Subcutaneous preadipocyte (primary cell): Measurements from ENCODE around the gene CNTFR. TPM values are rescaled to one million over a fixed set of nuclear protein-coding genes. Genes with fewer than 3 reads are reported as not detected.

Source experiments
- total RNA-seq: library from RNA; depleted of rRNA; stranded (reverse); fragments of >200 nt; gene quantifications from 2 replicates; pipeline ENCODE4 v1.2.3, GENCODE V29; 2012

The CNTFR gene, protein sequence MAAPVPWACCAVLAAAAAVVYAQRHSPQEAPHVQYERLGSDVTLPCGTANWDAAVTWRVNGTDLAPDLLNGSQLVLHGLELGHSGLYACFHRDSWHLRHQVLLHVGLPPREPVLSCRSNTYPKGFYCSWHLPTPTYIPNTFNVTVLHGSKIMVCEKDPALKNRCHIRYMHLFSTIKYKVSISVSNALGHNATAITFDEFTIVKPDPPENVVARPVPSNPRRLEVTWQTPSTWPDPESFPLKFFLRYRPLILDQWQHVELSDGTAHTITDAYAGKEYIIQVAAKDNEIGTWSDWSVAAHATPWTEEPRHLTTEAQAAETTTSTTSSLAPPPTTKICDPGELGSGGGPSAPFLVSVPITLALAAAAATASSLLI
- 0.20 and 0.37 TPM in 2 replicates for total RNA-seq

GRCh38 chr9:34589636-34590380 lies at the start of gene CNTFR:
Gene CNTFR, minus strand, starts transcription at chr9:34589724. Its CDS starts 20,743 bp downstream, at chr9:34568981.

DNA sequence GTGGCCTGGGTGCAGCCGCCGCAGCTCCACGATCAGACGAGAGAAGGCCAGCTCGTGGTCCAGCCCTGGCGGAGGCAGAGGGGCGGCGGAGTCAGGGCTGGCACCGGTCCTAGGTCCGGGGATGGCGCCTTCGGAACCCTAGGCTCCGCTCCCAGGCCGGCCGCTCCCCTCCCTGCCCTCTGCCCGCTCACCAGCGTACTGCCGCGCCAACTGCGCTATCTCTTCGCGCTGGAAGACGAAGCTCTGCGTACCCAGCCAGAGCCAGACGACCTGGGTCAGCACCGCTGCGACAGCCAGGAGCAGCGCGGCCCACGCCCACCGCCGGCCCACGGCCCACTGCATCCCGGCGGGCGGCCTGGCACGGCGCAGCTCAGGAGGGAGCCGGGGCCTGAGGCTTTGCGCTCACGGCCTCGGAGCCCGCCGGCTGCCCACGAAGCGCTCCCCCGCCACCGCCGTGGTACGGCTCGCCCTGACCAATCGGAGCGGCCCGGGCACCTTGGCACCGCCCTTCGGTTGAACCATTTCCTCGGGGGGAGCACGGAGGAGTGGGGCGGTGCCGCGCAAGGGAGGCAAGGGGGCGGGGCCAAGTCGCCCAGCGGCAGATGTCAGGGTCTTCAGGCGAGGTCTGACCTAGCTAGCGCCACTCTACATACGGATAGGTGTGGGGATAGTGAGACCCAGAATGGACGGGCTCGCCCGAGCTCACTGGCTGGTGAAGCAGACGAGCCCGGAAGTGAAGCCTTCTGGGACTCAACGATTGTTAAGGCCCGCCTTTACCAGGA lies 48.0 kb upstream of the CNTFR start, which contains the start of gene SIGMAR1:
Gene SIGMAR1, minus strand, starts transcription at position 432 of the 782 bp plus-strand sequence. Its CDS starts 90 bp downstream, at position 342.

DNA sequence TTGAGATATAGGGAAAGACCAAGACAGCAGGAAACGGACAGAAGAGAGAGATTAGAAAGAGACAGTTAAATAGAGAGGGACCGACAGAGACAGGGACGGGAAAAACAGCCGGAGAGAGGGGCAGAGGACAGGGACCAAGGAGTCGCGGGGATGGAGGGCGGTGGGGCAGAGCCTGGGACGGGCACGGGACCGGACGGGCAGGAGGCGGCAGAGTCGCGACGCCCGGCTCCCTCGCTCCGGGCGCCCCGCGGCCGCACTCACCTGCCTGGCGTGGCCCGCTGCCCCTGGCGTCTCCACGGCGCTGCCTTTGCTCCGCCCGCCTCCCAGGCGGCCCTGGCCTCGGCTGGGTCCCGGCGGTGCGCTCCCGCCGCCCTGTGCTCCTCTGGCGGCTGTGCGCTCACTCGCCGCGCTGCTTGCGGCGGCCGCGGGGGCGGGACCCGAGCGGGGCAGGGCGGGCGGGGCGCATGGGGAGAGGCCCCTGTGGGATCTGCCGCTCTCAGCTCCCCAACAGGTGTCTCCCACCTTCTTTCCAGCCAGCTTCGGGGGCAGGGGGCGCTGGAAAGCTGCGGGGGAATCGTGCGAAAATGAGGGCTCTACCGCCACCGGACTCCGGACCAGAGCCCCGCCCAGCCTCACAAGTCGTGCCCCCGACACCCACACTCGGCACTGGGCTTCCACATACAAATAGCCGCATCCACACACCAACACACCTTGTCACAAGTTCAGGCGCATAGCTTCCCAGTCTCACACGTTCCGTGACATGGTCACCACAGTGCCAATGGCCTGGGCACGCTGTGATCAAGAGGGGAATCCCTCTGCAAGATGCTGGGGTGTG lies 39.3 kb upstream of the CNTFR start, which contains the start of gene ARID3C:
Gene ARID3C, minus strand, starts transcription at position 411 of the 835 bp plus-strand sequence. CDS start 1,052 bp downstream, outside the sequence.

DNA sequence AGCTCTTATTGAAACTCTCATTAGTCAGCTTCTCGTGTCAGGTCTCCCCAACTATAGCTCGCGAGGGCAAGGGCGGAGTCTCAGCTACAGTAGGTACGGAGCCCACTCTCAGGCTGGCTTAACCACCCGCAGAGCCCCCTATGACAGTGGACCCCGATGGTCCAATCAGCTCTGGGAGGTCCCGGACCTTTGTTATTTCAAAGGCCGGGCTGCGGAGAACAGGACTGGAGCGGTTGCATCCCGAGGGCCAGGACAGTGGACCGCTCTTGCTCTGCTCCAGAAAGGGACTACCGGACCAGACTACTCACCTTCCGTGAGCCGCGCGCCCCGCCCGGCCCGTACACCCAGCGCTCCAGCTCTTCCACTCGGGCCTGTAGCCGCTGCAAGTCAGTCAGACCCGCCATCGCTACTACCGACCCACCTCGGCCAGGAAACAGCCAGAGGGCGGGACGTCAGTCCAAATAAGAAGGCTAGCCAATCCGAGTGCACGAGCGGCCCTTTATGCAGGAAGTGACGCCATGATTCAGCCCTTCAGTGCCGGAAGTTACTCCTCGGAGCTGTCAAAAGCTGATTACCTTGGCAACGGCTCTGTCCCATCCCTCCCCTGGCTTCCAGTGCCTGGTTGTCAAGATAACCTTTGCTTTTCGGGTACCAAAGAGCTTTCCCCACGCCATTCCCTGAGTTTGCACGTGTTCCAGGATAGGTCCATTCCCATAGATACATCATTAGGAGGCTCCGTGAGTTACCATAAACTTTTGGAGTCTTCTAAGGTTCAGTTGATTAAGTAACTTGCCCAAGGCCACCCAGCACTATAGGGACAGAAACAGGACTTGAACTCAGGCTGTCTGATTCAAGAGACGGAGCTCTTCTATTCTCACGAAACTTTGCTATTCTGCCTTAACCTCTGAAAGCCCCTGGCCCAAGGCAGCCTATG lies 30.8 kb upstream of the CNTFR start, which contains the start of gene DCTN3:
Gene DCTN3, minus strand, starts transcription at position 435 of the 934 bp plus-strand sequence. Its CDS starts 31 bp downstream, at position 404.

GRCh38 chr9:34611811-34612787 lies 22.6 kb upstream of the CNTFR start, which contains the start of gene RPP25L:
Gene RPP25L, minus strand, starts transcription at chr9:34612097. Its CDS starts 801 bp downstream, at chr9:34611296.

DNA sequence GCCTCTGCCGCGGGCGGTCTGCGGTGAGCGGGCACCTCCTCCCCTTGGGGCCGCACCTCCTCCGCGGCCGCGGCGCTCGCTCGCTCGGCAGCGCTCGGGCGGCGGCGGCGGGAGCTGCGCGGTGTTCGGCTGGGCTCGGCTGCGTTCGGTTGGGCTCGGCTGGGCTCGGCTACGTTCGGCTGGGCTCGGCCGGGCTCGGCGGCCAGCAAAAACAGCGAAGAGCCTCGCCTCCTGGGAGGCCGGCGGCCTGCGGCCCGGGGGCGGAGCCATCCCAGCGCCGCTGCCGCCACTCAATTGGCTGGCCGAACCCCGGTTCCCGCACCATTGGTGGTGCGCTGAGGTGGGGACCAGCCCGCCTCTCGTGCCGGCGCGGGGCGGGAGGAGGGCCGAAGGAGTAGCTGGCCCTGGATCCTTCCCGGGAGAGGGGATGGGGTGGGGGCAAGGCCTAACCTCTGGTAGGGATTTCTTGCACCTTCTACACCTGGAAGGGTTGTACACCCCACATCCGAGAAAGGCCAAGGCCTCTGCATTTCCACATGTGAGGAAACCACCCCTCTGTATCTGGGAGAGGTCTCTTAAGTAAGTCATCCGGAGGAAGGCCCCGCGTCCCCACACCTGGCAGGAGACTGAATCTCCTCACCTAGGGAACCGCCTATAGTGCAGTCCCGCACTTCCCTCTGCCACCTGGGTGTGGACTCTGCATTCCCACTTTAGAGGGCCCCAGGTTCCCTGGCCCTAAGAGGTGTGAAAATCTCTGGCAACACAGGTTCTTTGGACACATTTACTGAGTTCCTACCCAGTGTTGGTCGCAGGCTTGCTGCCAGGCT lies 66.3 kb downstream of the CNTFR start, which contains the start of gene ENHO:
Gene ENHO, minus strand, starts transcription at position 20 of the 827 bp plus-strand sequence. CDS start 1,295 bp downstream, outside the sequence.

Other genes starting within 250 kb of the CNTFR start
- 0.73 and 0.78 TPM in 2 replicates for gene MYORG, start 212.8 kb downstream of the CNTFR start, total RNA-seq
- gene FAM219A, start 131.2 kb downstream of the CNTFR start, total RNA-seq: 5.9 and 9.6 TPM in 2 replicates
- gene DNAI1, start 130.9 kb downstream of the CNTFR start, total RNA-seq: 0.20 TPM in 1 of 2 replicates, not detected in the other
- gene ENHO, start 66.7 kb downstream of the CNTFR start, total RNA-seq: under 0.01 TPM in 1 of 2 replicates, not detected in the other
- 28.0 and 28.7 TPM in 2 replicates for gene RPP25L, start 22.4 kb upstream of the CNTFR start, total RNA-seq
- 76.8 and 112 TPM in 2 replicates for gene DCTN3, start 30.8 kb upstream of the CNTFR start, total RNA-seq
- gene ARID3C, start 39.3 kb upstream of the CNTFR start, total RNA-seq: under 0.01 TPM in 1 of 2 replicates, not detected in the other
- 124 and 130 TPM in 2 replicates for gene SIGMAR1, start 48.1 kb upstream of the CNTFR start, total RNA-seq
- gene GALT, start 57.0 kb upstream of the CNTFR start, total RNA-seq: 23.5 and 33.4 TPM in 2 replicates
- 6.1 and 15.1 TPM in 2 replicates for gene IL11RA, start 62.5 kb upstream of the CNTFR start, total RNA-seq
- gene CCL27, start 72.9 kb upstream of the CNTFR start, total RNA-seq: not detected in 2 replicates
- not detected in 2 replicates for gene CCL19, start 101.6 kb upstream of the CNTFR start, total RNA-seq
- gene CCL21, start 120.4 kb upstream of the CNTFR start, total RNA-seq: not detected in 2 replicates